Natural killer cell (primary cell): Measurements from ENCODE around the gene EPN3. TPM values are rescaled to one million over a fixed set of nuclear protein-coding genes. Genes with fewer than 3 reads are reported as not detected.

ENCODE experiments used
- ATAC-seq, 3 donors: fragments of 150-1000 bp in 2 of 3; fragments of 200-7000 bp in 1 of 3; cut with Tn5 transposase; 1 replicate in 1 of 3; 2 replicates in 2 of 3; pipeline ENCODE4 v1.10.0; 2021; ENCODE audit warnings: mild to moderate bottlenecking in 2 of 3, moderate library complexity in 2 of 3
- DNase-seq, 2 donors: peaks; one replicate each; pipeline versions ENCODE4 v3.0.0 to v3.0.0-alpha.2; 2013 to 2021; ENCODE audit warnings: mixed read lengths in 1 of 2
- H3K27ac ChIP-seq: one replicate; pipeline ENCODE4 v1.5.1; 2013; ENCODE audit warnings: mild to moderate bottlenecking, low read length
- H3K27me3 ChIP-seq: one replicate; pipeline ENCODE4 v1.6.1; 2013; ENCODE audit warnings: low read length; ENCODE audit not compliant: control insufficient read depth, insufficient read depth
- H3K36me3 ChIP-seq: one replicate; pipeline ENCODE4 v1.6.1; 2013; ENCODE audit warnings: low read length; ENCODE audit not compliant: control insufficient read depth, insufficient read depth
- H3K4me1 ChIP-seq: one replicate; pipeline ENCODE4 v1.6.1; 2013; ENCODE audit warnings: low read length; ENCODE audit not compliant: control insufficient read depth, insufficient read depth
- H3K4me3 ChIP-seq: one replicate; pipeline ENCODE4 v1.5.1; 2013; ENCODE audit warnings: low read length
- H3K9me3 ChIP-seq: one replicate; pipeline ENCODE4 v1.6.1; 2013; ENCODE audit warnings: low read length; ENCODE audit not compliant: control insufficient read depth, insufficient read depth
- H3K27ac Mint-ChIP-seq, 2 donors: one replicate each; pipeline ENCODE4 v1.8.0; 2022; ENCODE audit warnings: mild to moderate bottlenecking in 2 of 2, mixed read lengths in 2 of 2, moderate library complexity in 1 of 2
- H3K27me3 Mint-ChIP-seq, 2 donors: one replicate each; pipeline ENCODE4 v1.8.0; 2022; ENCODE audit warnings: low read depth in 2 of 2, mixed read lengths in 2 of 2
- H3K36me3 Mint-ChIP-seq: one replicate; pipeline ENCODE4 v1.8.0; 2022; ENCODE audit warnings: mixed read lengths
- H3K4me1 Mint-ChIP-seq, 2 donors: one replicate each; pipeline ENCODE4 v1.8.0; 2022; ENCODE audit warnings: mixed read lengths in 2 of 2
- H3K4me3 Mint-ChIP-seq: one replicate; pipeline ENCODE4 v1.8.0; 2022; ENCODE audit warnings: mild to moderate bottlenecking, moderate library complexity, mixed read lengths
- H3K9me3 Mint-ChIP-seq, 2 donors: one replicate each; pipeline ENCODE4 v1.8.0; 2022; ENCODE audit warnings: mixed read lengths in 2 of 2
- CTCF ChIP-seq: fragments of 200-600 bp; IDR thresholded peaks from one replicate; pipeline ENCODE4 v1.8.0; 2022; ENCODE audit warnings: antibody characterized with exemption
- WGBS: methylation state at CpG from one replicate; pipeline ENCODE4 v1.1.7; 2013; ENCODE audit warnings: missing lambda C conversion rate; ENCODE audit not compliant: insufficient coverage; 5-methylcytosine and 5-hydroxymethylcytosine counted together
- intact Hi-C: fragments of 100-400 bp; cut with micrococcal nuclease; formaldehyde crosslinking; loops from one replicate; pipeline ENCODE4 v1.14.2; 2022
- total RNA-seq, 4 donors: library from RNA; stranded (reverse); fragments of 120-200 nt in 1 of 4; gene quantifications; one replicate each; pipeline versions ENCODE4 v1.2.3 to v1.2.4, GENCODE V29; 2013 to 2022

The EPN3 gene
- total RNA-seq, 3 donors from 2014 or later (not counting 1 experiment from before 2014, with no cell fraction given), result not detected

- H3K9me3 ChIP-seq, result no peaks in the 10 kb centered on the region
- H3K36me3 ChIP-seq, result no peaks in the 10 kb centered on the region
- H3K4me3 ChIP-seq, result no peak overlapping the region
- no peaks in the 10 kb centered on the region for H3K9me3 Mint-ChIP-seq
- no peaks in the 10 kb centered on the region for H3K36me3 Mint-ChIP-seq
- intact Hi-C loops, result no loop called here
- H3K4me1 ChIP-seq, result no peaks in the 10 kb centered on the region
- no peaks in the 10 kb centered on the region for H3K4me1 Mint-ChIP-seq
- H3K4me3 Mint-ChIP-seq, result no peak overlapping the region
- no peaks in the 10 kb centered on the region for H3K27me3 ChIP-seq
- 86% methylated on average over 4 of the region's 4 CpGs for WGBS
- DNase-seq, result no peak
- no peak for ATAC-seq
- no peak overlapping the region for H3K27ac ChIP-seq
- no peak for TF ChIP-seq CTCF
- peaks cover 0 to 6% of the 10 kb centered on the region in 2 donors for H3K27me3 Mint-ChIP-seq
- no peak overlapping the region for H3K27ac Mint-ChIP-seq
Measured at GRCh38 chr17:50517011-50517410, 15.5 kb upstream of the EPN3 start.

- H3K36me3 Mint-ChIP-seq, result no peaks in the 10 kb centered on the region
- 87% methylated on average over 8 of the region's 8 CpGs for WGBS
- Histone ChIP-seq H3K9me3 (no peaks in the 10 kb centered on the region), H3K27me3 (no peaks in the 10 kb centered on the region), H3K36me3 (no peaks in the 10 kb centered on the region), H3K4me3 (no peak overlapping the region), H3K4me1 (no peaks in the 10 kb centered on the region), H3K27ac (no peak overlapping the region)
- DNase-seq, result no peak
- no peak overlapping the region for H3K27ac Mint-ChIP-seq
- no peaks in the 10 kb centered on the region for H3K9me3 Mint-ChIP-seq
- ATAC-seq, result no peak
- H3K27me3 Mint-ChIP-seq, result peaks cover 0 to 6% of the 10 kb centered on the region in 2 donors
- no peaks in the 10 kb centered on the region for H3K4me1 Mint-ChIP-seq
- TF ChIP-seq CTCF, result no peak
- no peak overlapping the region for H3K4me3 Mint-ChIP-seq
- intact Hi-C loops, result no loop called here
Measured at GRCh38 chr17:50517504-50518383, 14.8 kb upstream of the EPN3 start.

GRCh38 chr17:50518384-50519023 lies 14.0 kb upstream of the EPN3 start:
- H3K27me3 ChIP-seq, result no peaks in the 10 kb centered on the region
- ATAC-seq (no peak), DNase-seq (no peak)
- H3K4me3 ChIP-seq, result no peak overlapping the region
- no peaks in the 10 kb centered on the region for H3K36me3 ChIP-seq
- H3K27ac ChIP-seq, result no peak overlapping the region
- Mint-ChIP-seq H3K27me3 (peaks cover 0 to 6% of the 10 kb centered on the region in 2 donors), H3K9me3 (no peaks in the 10 kb centered on the region), H3K36me3 (no peaks in the 10 kb centered on the region), H3K27ac (no peak overlapping the region), H3K4me1 (no peaks in the 10 kb centered on the region), H3K4me3 (no peak overlapping the region)
- intact Hi-C loops, result no loop called here
- no peaks in the 10 kb centered on the region for H3K4me1 ChIP-seq
- no peaks in the 10 kb centered on the region for H3K9me3 ChIP-seq
- 94% methylated on average over 13 of the region's 13 CpGs for WGBS
- no peak for TF ChIP-seq CTCF
